Measurements from ENCODE around the gene FCF1. TPM values are rescaled to one million over a fixed set of nuclear protein-coding genes. Genes with fewer than 3 reads are reported as not detected.
A peak's percentile ranks its signal among the peaks of the same experiment; 100 is the strongest.

FCF1 gene
- 37.2 TPM for polyA plus RNA-seq (ENCODE audit: insufficient read length)

GRCh38 chr14:74712499-74713394, at the start of gene FCF1, which contains the start of gene AREL1:
FCF1 (plus strand) TSS chr14:74713144; CDS start chr14:74713198, 54 bp downstream.
AREL1 (minus strand) TSS chr14:74713080; CDS start chr14:74685615, 27,465 bp downstream.
- peak; percentile 88 for DNase-seq (ENCODE audit: low read depth)

GRCh38 chr14:74663884-74664283, 49.1 kb upstream of the FCF1 start:
- no peak for DNase-seq (ENCODE audit: low read depth)

GRCh38 chr14:74664717-74665116, 48.2 kb upstream of the FCF1 start:
- DNase-seq (ENCODE audit: low read depth): no peak

GRCh38 chr14:74667758-74668157, 45.2 kb upstream of the FCF1 start:
- DNase-seq (ENCODE audit: low read depth): no peak

GRCh38 chr14:74669256-74669655, 43.7 kb upstream of the FCF1 start:
- no peak for DNase-seq (ENCODE audit: low read depth)

- no peak for DNase-seq (ENCODE audit: low read depth)
Observed at GRCh38 chr14:74669846-74670245, 43.1 kb upstream of the FCF1 start.

GRCh38 chr14:74670726-74671411, 42.1 kb upstream of the FCF1 start:
- no peak for DNase-seq (ENCODE audit: low read depth)

GRCh38 chr14:74671789-74672188, 41.2 kb upstream of the FCF1 start:
- DNase-seq (ENCODE audit: low read depth): no peak

- DNase-seq (ENCODE audit: low read depth): no peak
Observed at GRCh38 chr14:74673768-74674167, 39.2 kb upstream of the FCF1 start.

GRCh38 chr14:74675219-74675618, 37.7 kb upstream of the FCF1 start:
- no peak for DNase-seq (ENCODE audit: low read depth)

GRCh38 chr14:74682169-74682952, 30.6 kb upstream of the FCF1 start:
- DNase-seq (ENCODE audit: low read depth): no peak

- DNase-seq (ENCODE audit: low read depth): no peak
Observed at GRCh38 chr14:74683406-74683805, 29.5 kb upstream of the FCF1 start.

- no peak for DNase-seq (ENCODE audit: low read depth)
Observed at GRCh38 chr14:74684434-74684833, 28.5 kb upstream of the FCF1 start.

- no peak for DNase-seq (ENCODE audit: low read depth)
Observed at GRCh38 chr14:74685056-74685455, 27.9 kb upstream of the FCF1 start.

- DNase-seq (ENCODE audit: low read depth): no peak
Observed at GRCh38 chr14:74685921-74686678, 26.8 kb upstream of the FCF1 start.

- DNase-seq (ENCODE audit: low read depth): no peak
Observed at GRCh38 chr14:74691456-74691855, 21.5 kb upstream of the FCF1 start.

- no peak for DNase-seq (ENCODE audit: low read depth)
Observed at GRCh38 chr14:74693191-74693590, 19.8 kb upstream of the FCF1 start.

- no peak for DNase-seq (ENCODE audit: low read depth)
Observed at GRCh38 chr14:74695406-74695805, 17.5 kb upstream of the FCF1 start.

- no peak for DNase-seq (ENCODE audit: low read depth)
Observed at GRCh38 chr14:74697011-74697410, 15.9 kb upstream of the FCF1 start.

GRCh38 chr14:74697543-74697942, 15.4 kb upstream of the FCF1 start:
- no peak for DNase-seq (ENCODE audit: low read depth)

- DNase-seq (ENCODE audit: low read depth): no peak
Observed at GRCh38 chr14:74697976-74698375, 15.0 kb upstream of the FCF1 start.

Measured in forelimb muscle (tissue), 1 donor.